IMR-90 (cell line): Measurements from ENCODE around the gene FCMR. TPM values are rescaled to one million over a fixed set of nuclear protein-coding genes. Genes with fewer than 3 reads are reported as not detected.

ENCODE experiments used
- ATAC-seq: fragments of 200-7000 bp; cut with Tn5 transposase; 2 replicates; pipeline ENCODE4 v1.9.1; 2020; ENCODE audit warnings: low read depth, mild to moderate bottlenecking, moderate library complexity
- BruUV-seq: library from RNA; stranded (reverse); fragments of 400-500 nt; replicated peaks from 2 replicates; lab custom pipeline; 2021; lab: Mats Ljungman, UMichigan
- CTCF ChIA-PET: fragments of 300-600 bp; formaldehyde crosslinking; extraction: SDS; loops from one replicate; lab custom pipeline; 2021; ENCODE audit warnings: antibody characterized with exemption; lab: Yijun Ruan, JAX
- POLR2A ChIA-PET: fragments of 300-600 bp; sonication (Branson Sonifier 250); formaldehyde crosslinking; loops from one replicate; lab custom pipeline; 2022; ENCODE audit warnings: antibody characterized with exemption; ENCODE audit not compliant: unreplicated experiment; lab: Charles Lee
- DNase-seq: peaks from one replicate; pipeline ENCODE4 v3.0.0; 2013
- H2AFZ ChIP-seq: replicated peaks from 2 replicates; pipeline ENCODE3; 2013; ENCODE audit warnings: low read length, mild to moderate bottlenecking; ENCODE audit not compliant: poor library complexity
- H2AK5ac ChIP-seq: 2 replicates; pipeline ENCODE4 v1.6.1; 2013; ENCODE audit warnings: low read depth, low read length, inconsistent platforms
- H2AK9ac ChIP-seq: replicated peaks from 2 replicates; pipeline ENCODE3; 2013; ENCODE audit warnings: mild to moderate bottlenecking, low read depth, low read length, moderate library complexity; ENCODE audit not compliant: poor library complexity
- H2BK120ac ChIP-seq: 2 replicates; pipeline ENCODE4 v1.6.1; 2013; ENCODE audit warnings: low read depth, low read length, inconsistent platforms
- H2BK15ac ChIP-seq: 3 replicates; pipeline ENCODE4 v1.6.1; 2013; ENCODE audit warnings: low read depth, low read length, inconsistent platforms
- H2BK20ac ChIP-seq: 2 replicates; pipeline ENCODE4 v1.6.1; 2013; ENCODE audit warnings: low read depth, mild to moderate bottlenecking, inconsistent platforms, low read length, moderate library complexity
- H2BK5ac ChIP-seq: 2 replicates; pipeline ENCODE4 v1.6.1; 2013; ENCODE audit warnings: mild to moderate bottlenecking, low read depth, low read length, inconsistent platforms; ENCODE audit not compliant: poor library complexity, severe bottlenecking
- H3K14ac ChIP-seq: replicated peaks from 2 replicates; pipeline ENCODE4 v1.6.1; 2013; ENCODE audit warnings: low read depth, low read length, inconsistent platforms
- H3K18ac ChIP-seq: 2 replicates; pipeline ENCODE4 v1.6.1; 2013; ENCODE audit warnings: low read depth, low read length, control low read depth
- H3K23ac ChIP-seq: 2 replicates; pipeline ENCODE4 v1.6.1; 2013; ENCODE audit warnings: low read depth, low read length, inconsistent platforms
- H3K27ac ChIP-seq: 2 replicates; pipeline ENCODE4 v1.5.1; 2013; ENCODE audit warnings: mild to moderate bottlenecking, control low read depth, low read length; ENCODE audit not compliant: insufficient read depth
- H3K27me3 ChIP-seq: 2 replicates; pipeline ENCODE4 v1.6.1; 2013; ENCODE audit warnings: low read length; ENCODE audit not compliant: control insufficient read depth, insufficient read depth
- H3K36me3 ChIP-seq: 2 replicates; pipeline ENCODE4 v1.6.1; 2013; ENCODE audit warnings: low read length, mixed read lengths; ENCODE audit not compliant: control insufficient read depth, insufficient read depth
- H3K4ac ChIP-seq: 2 replicates; pipeline ENCODE4 v1.6.1; 2013; ENCODE audit warnings: low read depth, low read length, inconsistent platforms
- H3K4me1 ChIP-seq: 2 replicates; pipeline ENCODE4 v1.6.1; 2013; ENCODE audit warnings: low read length, mixed read lengths; ENCODE audit not compliant: control insufficient read depth, insufficient read depth
- H3K4me2 ChIP-seq: 2 replicates; pipeline ENCODE4 v1.6.1; 2013; ENCODE audit warnings: low read depth, mild to moderate bottlenecking, control low read depth, low read length, moderate library complexity
- H3K4me3 ChIP-seq: 2 replicates; pipeline ENCODE4 v1.5.1; 2013; ENCODE audit warnings: low read depth, mild to moderate bottlenecking, control low read depth, low read length, moderate library complexity; ENCODE audit not compliant: insufficient read depth
- H3K56ac ChIP-seq: 2 replicates; pipeline ENCODE4 v1.6.1; 2013; ENCODE audit warnings: low read length, inconsistent platforms; ENCODE audit not compliant: insufficient read depth; ENCODE audit errors: extremely low read depth
- H3K79me1 ChIP-seq, 2 experiments: 2 replicates each; pipeline ENCODE4 v1.6.1; 2013; ENCODE audit warnings: low read length in 2 of 2, inconsistent platforms in 1 of 2, low read depth in 1 of 2
- H3K9ac ChIP-seq: 2 replicates; pipeline ENCODE4 v1.6.1; 2013; ENCODE audit warnings: low read depth, low read length, control low read depth
- H3K9me1 ChIP-seq: 2 replicates; pipeline ENCODE4 v1.6.1; 2013; ENCODE audit warnings: low read length, inconsistent platforms; ENCODE audit not compliant: insufficient read depth
- H3K9me3 ChIP-seq: 2 replicates; pipeline ENCODE4 v1.6.1; 2013; ENCODE audit warnings: low read length; ENCODE audit not compliant: control insufficient read depth, insufficient read depth
- H4K20me1 ChIP-seq: 2 replicates; pipeline ENCODE4 v1.6.1; 2013; ENCODE audit warnings: low read length, inconsistent platforms; ENCODE audit not compliant: insufficient read depth
- H4K5ac ChIP-seq: 2 replicates; pipeline ENCODE4 v1.6.1; 2013; ENCODE audit warnings: mild to moderate bottlenecking, low read depth, low read length, control low read depth
- H4K8ac ChIP-seq, 2 experiments: 2 replicates each; pipeline ENCODE4 v1.6.1; 2013; ENCODE audit warnings: low read depth in 2 of 2, low read length in 2 of 2, control low read depth in 1 of 2, inconsistent platforms in 1 of 2
- H4K91ac ChIP-seq: 2 replicates; pipeline ENCODE4 v1.6.1; 2013; ENCODE audit warnings: low read depth, low read length, inconsistent platforms; ENCODE audit not compliant: insufficient read depth
- BHLHE40 ChIP-seq: fragments of 150-350 bp; IDR thresholded peaks from 2 replicates; pipeline ENCODE4 v1.6.1; 2016; ENCODE audit warnings: mild to moderate bottlenecking, low read depth, low read length
- CEBPB ChIP-seq: IDR thresholded peaks from 2 replicates; pipeline ENCODE4 v1.6.1; 2012; ENCODE audit warnings: low read depth, low read length, improper control_type of control experiment
- CHD1 ChIP-seq: IDR thresholded peaks from 2 replicates; pipeline ENCODE4 v1.6.1; 2012; ENCODE audit warnings: low read depth, low read length, improper control_type of control experiment
- CTCF ChIP-seq: conservative IDR thresholded peaks from 2 replicates; pipeline ENCODE4 v1.5.1; 2012; ENCODE audit warnings: mild to moderate bottlenecking, low read depth, low read length, improper control_type of control experiment
- ELK1 ChIP-seq: fragments of 150-350 bp; IDR thresholded peaks from 2 replicates; pipeline ENCODE4 v1.6.1; 2016; ENCODE audit warnings: low read depth, mild to moderate bottlenecking, low read length, moderate library complexity, borderline replicate concordance
- FOS ChIP-seq: fragments of 150-350 bp; IDR thresholded peaks from 2 replicates; pipeline ENCODE4 v1.6.1; 2016; ENCODE audit warnings: low read depth, low read length
- MAFK ChIP-seq: IDR thresholded peaks from 2 replicates; pipeline ENCODE4 v1.6.1; 2012; ENCODE audit warnings: low read depth, low read length, improper control_type of control experiment
- RCOR1 ChIP-seq: IDR thresholded peaks from 2 replicates; pipeline ENCODE4 v1.6.1; 2012; ENCODE audit warnings: mild to moderate bottlenecking, low read length, improper control_type of control experiment; ENCODE audit not compliant: insufficient replicate concordance
- USF2 ChIP-seq: fragments of 150-350 bp; IDR thresholded peaks from 2 replicates; pipeline ENCODE4 v1.6.1; 2017; ENCODE audit warnings: mild to moderate bottlenecking, antibody characterized with exemption, low read length, low read depth
- dilution Hi-C: fragments of 300-500 bp; cut with HindIII; formaldehyde crosslinking; loops from one replicate; pipeline ENCODE4 v1.14.3; 2018; ENCODE audit warnings: low sequenced_read_pairs; ENCODE audit not compliant: unreplicated experiment
- in situ Hi-C: fragments of 300-500 bp; cut with MboI; formaldehyde crosslinking; loops from 3 replicates; pipeline ENCODE4 v1.14.3; 2019; ENCODE audit warnings: low sequenced_read_pairs, inconsistent platforms, mixed read lengths
- intact Hi-C: fragments of 100-400 bp; cut with micrococcal nuclease; formaldehyde crosslinking; loops from 2 replicates; pipeline ENCODE4 v1.10.0; 2022
- polyA plus RNA-seq, 3 experiments: library from polyadenylated mRNA; depleted of rRNA; stranded (reverse); fragments of >200 nt; gene quantifications; 2 replicates each; pipeline ENCODE4 v1.2.3, GENCODE V29; 2012; ENCODE audit warnings: low replicate concordance in 1 of 3
- total RNA-seq: library from RNA; depleted of rRNA; stranded (reverse); fragments of >200 nt; gene quantifications from 2 replicates; pipeline ENCODE4 v1.2.3, GENCODE V29; 2012

The FCMR gene
- total and polyA plus RNA-seq, 2 of the 4 experiments (the other 2 are of a cell fraction) = 0.09 TPM; not detected in 1

DNA sequence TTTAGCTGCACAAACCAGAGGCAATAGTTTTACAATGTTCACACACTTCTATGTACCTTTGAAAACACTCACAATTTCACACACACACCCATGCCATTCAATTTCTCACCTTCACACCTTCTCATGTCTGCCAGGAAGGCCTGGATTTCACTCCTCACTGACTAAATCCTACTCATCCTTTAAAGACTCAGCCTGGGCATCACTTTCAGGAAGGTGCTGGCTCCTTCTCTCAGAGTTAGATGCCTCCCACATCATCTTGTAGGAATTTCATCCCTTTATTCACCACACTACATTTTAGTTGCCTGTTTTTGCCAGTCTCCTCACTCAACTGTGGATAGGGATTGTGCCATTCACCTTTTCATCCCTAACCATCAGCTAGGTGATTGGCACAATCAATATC lies 54.0 kb downstream of the FCMR start:
- H2AK5ac ChIP-seq = peak overlapping the region; percentile 51
- H3K4ac ChIP-seq = peak overlapping the region; percentile 51
- TF ChIP-seq RCOR1 (no peak), CEBPB (no peak), USF2 (no peak), CHD1 (no peak), CTCF (no peak), FOS (no peak), BHLHE40 (no peak), ELK1 (no peak), MAFK (no peak)
- peaks cover 3% of the 10 kb centered on the region; the same call in 1 of the 2 replicates for H3K27me3 ChIP-seq
- CTCF ChIA-PET = no interaction called here
- no peaks in the 10 kb centered on the region for H3K79me1 ChIP-seq
- peak overlapping the region; percentile 76; the same call in 2 of the 3 replicates for H2BK15ac ChIP-seq
- DNase-seq (no peak), ATAC-seq (no peak)
- intact Hi-C loops (no loop called here), in situ Hi-C loops (no loop called here), dilution Hi-C loops (no loop called here)
- H2AK9ac ChIP-seq = no peak overlapping the region
- no peak overlapping the region for H3K4me3 ChIP-seq
- BruUV-seq = no TSS peak
- no peak overlapping the region for H3K9ac ChIP-seq
- H4K91ac ChIP-seq = no peak overlapping the region
- H2AFZ ChIP-seq = no peak overlapping the region
- H3K18ac ChIP-seq = peak overlapping the region; percentile 39; the same call in 1 of the 2 replicates
- no peak overlapping the region; the same call in 1 of the 2 replicates for H4K5ac ChIP-seq
- H3K9me1 ChIP-seq = peaks cover 12% of the 10 kb centered on the region
- H3K23ac ChIP-seq = peak overlapping the region; percentile 20; the same call in 1 of the 2 replicates
- no peaks in the 10 kb centered on the region for H3K36me3 ChIP-seq
- no peak overlapping the region for H3K27ac ChIP-seq
- no peak overlapping the region for H3K56ac ChIP-seq
- H2BK120ac ChIP-seq = peak overlapping the region; percentile 66; the same call in 1 of the 2 replicates
- no peaks in the 10 kb centered on the region; the same call in 1 of the 2 replicates for H3K9me3 ChIP-seq
- H4K20me1 ChIP-seq = no peaks in the 10 kb centered on the region
- peaks cover 6% of the 10 kb centered on the region for H3K4me1 ChIP-seq
- no peak overlapping the region for H4K8ac ChIP-seq
- H3K14ac ChIP-seq = peak overlapping the region; percentile 72
- no peak overlapping the region for H3K4me2 ChIP-seq
- POLR2A ChIA-PET = no interaction called here
- H2BK5ac ChIP-seq = no peak overlapping the region
- peak overlapping the region; percentile 73 for H2BK20ac ChIP-seq
